HG03097 (cell line): Measurements from ENCODE around the gene ZNF516.

Source experiments
- ATAC-seq: cut with Tn5 transposase; IDR thresholded peaks from one replicate; pipeline ENCODE4 v1.9.1; 2021; ENCODE audit not compliant: unreplicated experiment, low FRiP score

The ZNF516 gene

GRCh38 chr18:76425146-76426131, 69.6 kb downstream of the ZNF516 start:
- no peak for ATAC-seq

GRCh38 chr18:76422838-76423237, 72.2 kb downstream of the ZNF516 start:
- no peak for ATAC-seq

- ATAC-seq, result no peak
These were observed 72.9 kb downstream of the ZNF516 start for GRCh38 chr18:76422121-76422520.

GRCh38 chr18:76421685-76422078, 73.4 kb downstream of the ZNF516 start:
- ATAC-seq, result no peak

GRCh38 chr18:76420898-76421684, 74.0 kb downstream of the ZNF516 start:
- no peak for ATAC-seq

GRCh38 chr18:76419811-76420210, 75.2 kb downstream of the ZNF516 start:
- ATAC-seq, result no peak

GRCh38 chr18:76416911-76417310, 78.1 kb downstream of the ZNF516 start:
- no peak for ATAC-seq

DNA sequence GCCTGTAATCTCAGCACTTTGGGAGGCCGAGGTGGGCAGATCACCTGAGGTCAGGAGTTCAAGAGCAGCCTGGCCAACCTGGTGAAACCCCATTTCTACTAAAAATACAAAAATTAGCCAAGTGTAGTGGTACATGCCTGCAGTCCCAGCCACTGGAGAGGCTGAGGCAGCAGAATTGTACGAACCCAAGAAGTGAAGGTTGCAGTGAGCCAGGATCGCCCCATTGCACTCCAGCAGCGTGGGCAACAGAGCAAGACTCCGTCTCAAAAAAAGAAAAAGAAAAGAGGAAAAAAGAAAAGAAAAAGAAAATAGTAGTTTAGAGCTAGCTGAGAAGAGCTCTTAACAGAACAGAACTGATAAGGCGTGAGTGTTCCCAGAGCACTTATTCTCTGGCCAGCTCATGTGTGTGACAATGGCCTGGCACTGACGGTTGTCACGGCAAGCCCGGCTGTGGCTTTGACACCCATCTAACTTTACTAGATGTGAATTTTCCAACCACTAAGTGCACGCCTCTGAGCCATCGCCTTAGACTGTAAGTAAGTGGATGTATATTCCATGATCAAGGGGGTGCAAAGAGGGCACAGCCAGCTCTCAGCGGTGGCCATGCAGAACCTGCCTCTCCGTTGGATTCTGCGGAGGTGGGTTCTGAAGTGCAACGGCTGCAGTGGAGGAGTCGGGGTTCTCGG, 80.0 kb downstream of the ZNF516 start:
- ATAC-seq, result no peak

DNA sequence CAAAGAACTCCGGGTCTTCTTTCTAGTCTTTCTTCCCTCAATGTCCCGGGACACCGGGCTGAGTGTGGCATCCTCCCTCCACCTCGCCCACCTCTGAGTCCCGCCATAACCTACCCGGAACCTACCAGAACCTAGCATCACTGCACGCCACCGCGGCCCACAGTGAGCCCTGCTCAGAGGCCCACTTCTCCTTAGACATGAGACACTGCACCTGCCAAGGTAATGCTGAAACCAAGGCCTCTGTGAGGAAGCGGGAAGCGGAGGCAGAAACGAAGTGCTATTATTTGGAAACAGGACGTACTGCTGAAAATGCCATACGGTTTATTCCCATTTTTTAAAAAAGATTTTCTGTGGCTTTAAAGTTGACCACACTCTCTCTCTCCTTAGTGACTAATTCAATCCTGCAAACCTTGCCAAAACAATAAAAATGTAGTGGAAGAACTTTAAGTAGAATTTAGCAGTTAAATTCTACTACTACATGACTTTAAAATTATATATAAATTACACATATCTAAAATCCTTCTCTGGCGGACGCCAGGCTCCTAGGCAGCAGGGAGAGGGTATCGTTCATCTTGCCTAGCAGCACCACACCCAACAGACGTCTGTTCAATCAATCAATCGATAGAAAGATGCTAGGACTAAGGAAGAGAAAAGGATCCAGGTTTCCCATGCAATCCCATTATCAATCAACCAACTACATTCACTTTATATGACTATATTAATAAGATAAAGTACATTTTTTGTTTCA, 82.0 kb downstream of the ZNF516 start:
- no peak for ATAC-seq

DNA sequence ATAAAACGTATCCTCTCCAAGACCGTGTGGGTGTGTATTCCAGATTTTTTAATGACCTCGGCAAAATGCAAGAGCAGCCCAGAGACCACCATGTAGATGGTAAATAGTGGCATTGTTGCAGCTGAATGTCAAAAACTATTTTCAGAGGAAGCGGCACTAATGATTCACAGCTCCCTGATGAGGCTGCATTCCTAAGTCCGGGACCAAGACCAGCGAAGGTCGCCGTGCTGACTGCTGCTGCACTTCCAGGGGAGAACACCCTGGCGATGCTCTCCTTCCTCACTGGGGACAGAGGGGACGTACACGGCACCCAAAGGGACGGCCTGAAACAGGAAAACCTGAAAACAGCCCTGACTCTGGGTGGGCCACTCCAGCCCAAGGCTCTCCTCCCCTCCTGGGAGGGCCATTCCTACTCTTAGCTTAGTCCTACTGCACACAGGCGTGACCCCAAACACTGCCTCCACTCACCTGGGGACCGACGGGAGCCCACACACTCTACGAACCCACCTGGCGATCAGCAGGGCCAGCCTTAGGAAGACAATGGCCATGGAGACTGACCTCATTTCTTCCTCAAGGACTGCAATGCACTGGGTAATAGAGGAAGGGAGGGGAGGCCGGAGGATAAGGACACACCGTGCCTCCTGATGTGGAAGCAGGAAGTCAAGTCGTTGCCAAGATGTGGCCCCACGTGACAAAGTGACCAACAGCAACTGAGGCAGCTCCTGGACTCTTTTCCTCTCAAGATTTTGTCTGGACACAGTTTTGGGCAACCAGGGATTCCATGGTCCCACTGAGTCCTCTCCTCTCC, 82.8 kb downstream of the ZNF516 start:
- ATAC-seq, result no peak

- ATAC-seq, result no peak
These were observed 84.2 kb downstream of the ZNF516 start for GRCh38 chr18:76410660-76411417.

DNA sequence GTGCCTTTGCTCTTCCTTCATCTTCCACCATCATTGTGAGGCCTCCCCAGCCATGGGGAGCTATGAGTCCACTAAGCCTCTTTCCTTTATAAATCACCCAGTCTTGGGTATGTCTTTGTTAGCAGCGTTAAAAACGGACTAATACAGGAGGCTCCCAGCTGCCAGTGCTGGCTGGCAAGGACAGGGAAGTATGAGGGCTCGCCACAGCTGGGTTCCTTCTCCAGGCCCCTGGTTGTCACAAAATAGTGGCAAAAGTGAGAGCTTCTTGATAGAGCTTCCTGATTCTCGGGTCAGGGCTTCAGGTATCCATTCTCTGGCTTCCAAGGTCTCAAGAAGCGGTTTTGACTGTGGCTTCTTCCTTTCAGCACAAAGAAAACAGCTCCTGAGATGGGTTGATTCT, 85.0 kb downstream of the ZNF516 start:
- ATAC-seq, result no peak

- no peak for ATAC-seq
These were observed 86.5 kb downstream of the ZNF516 start for GRCh38 chr18:76408480-76409067.

- ATAC-seq, result no peak
These were observed 87.4 kb downstream of the ZNF516 start for GRCh38 chr18:76407681-76408080.

DNA sequence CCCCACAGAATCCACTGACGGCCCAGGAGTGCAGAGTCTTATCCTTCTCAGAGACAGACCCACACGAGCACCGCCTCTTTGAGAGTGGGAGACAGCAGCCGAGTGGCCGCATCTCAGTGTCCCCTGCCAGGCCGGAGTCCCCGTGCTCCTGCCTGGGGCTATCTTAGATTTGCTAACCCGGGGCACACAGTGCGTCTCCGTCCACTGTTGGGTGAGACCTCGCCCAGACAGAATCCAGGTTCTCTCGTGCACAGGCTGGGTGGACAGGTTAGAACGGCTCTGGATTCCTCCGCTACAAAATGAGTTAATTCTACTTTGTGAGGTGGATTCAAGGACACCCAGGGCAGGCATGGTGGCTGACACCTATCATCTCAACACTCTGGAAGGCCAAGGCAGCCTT, 88.3 kb downstream of the ZNF516 start:
- no peak for ATAC-seq

DNA sequence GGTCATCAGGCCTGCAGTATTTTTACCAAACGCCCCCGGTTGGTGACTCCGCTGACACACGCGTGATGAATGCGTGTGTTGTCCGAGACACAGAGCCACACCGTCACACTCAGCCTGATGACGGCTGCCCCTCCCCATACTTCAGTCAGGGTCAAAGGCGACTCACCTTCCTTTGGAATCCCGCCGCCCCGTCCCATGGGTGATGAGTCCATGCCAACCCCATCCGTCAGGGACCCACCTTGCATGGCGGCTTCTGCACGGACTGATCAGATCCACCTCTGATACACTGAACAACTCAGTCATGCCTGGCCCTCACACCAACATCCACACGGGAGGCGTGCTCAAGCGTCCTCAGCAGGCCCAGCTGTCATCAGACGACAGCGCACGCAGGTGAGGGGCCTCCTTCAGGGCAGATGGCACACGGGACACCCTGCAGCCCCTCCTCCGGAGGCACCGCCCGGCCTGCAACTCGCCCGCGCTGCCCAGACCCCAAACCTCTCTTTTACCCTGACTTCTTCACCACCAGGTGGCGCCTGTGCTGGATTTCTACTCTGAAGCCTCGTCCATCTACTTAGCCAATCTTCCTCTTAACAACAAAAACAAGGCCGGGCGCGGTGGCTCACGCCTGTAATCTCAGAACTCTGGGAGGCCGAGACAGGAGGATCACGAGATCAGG, 89.2 kb downstream of the ZNF516 start:
- ATAC-seq, result no peak

GRCh38 chr18:76405280-76405679, 89.8 kb downstream of the ZNF516 start:
- no peak for ATAC-seq

GRCh38 chr18:76404345-76404831, 90.7 kb downstream of the ZNF516 start:
- no peak for ATAC-seq
